NK-92 treated with Interleukin-12 subunit alpha and Interleukin-12 subunit beta, amount 100 ng/mL, for 24 hours (cell line): Measurements from ENCODE around the gene RGS7.

Experiments used
- DNase-seq: peaks from one replicate; lab custom pipeline; 2025; lab: John Stamatoyannopoulos, UW

The RGS7 gene

DNA sequence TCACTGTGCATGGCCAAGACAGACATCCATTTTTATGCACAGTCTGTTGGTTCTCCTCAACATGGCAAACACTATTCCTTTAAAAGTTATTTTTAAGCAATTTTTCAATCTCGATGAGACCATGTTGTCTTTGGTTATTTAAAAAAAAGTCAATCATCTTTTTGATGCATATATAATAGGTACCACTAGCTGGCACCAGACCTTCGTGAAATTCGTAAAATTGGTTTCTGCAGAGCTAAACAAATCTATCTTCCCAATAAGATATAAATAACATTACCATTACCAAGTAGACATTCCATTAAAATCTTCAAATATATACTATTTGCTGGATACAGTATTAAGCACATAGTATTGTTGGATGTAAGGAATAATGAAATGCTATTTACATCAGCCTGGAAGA is 525.1 kb downstream of the RGS7 start:
- DNase-seq = no peak

DNA sequence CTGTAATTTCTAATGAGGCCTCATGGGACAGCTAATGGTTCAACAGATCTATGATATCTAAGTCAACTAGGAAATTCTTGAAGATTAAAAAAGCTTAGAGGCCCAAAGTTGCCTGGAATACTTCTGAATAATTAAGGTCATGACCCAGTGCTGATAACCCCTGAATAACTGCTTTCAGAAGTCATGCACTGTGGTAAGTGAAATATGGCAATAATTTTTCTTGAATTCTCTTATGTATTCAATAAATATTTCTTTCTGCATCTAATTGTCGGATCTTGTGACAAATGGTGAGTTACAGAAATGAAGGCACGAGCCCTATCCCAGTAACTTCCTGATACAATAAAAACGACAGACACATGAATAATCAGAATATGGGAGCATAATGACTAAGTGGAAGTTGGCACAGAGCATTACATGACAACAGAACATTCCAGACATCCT is 525.8 kb downstream of the RGS7 start:
- no peak for DNase-seq

DNA sequence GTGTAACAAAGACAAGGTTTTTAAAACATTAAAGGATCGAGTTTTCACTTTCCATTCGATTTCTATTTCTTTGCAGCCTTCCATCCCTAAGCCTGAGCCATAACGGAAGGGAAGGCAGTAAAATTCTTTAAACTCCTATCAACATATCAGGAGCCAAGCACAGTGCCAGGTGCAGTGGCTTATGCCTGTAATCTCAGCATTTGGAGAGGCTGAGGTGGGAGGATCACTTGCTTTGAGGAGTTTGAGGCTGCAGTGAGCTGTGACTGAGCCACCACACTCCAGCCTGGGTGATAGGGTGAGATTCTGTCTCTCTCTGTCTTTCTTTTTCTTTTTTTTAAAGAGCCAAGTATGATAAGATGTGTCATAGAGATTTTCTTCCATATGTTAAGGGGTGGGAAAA is 527.5 kb downstream of the RGS7 start:
- no peak for DNase-seq

DNA sequence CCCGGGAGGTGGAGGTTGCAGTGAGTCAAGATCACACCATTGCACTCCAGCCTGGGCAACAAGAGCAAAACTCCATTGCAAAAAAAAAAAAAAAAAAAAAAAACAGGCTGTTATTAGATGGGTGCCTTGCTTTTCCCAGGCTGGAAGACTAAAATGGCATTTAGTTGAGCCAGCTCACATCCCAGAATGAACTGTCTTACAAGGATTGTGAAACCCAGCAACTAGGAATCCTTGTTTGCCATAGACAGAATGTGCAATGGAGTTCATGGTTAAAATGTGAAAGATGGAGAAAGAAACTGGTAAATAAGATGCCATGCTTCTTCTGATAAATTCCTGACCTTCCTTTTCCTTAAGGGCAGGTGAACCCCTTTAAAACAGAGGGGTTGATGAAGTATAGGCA is 529.2 kb downstream of the RGS7 start:
- DNase-seq = no peak

DNA sequence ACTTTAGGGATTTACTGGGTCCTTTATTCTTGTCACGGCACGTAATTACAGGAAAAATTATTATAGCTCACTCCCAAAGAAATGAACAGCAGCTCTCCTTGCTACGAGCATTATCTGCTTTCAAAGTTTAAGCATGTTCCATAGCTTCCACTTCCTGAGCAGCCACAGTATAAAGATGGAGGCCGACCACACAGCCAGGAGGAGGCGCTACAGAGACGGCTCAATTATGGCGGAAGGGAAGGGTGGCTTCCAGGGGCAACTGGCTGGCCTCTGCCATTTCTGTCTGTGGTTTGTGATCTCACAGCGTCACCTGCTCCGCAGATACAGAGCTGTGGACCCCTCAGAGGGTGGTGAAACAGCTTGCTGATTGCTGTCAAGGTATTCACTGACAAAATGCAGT is 532.8 kb downstream of the RGS7 start:
- no peak for DNase-seq

DNA sequence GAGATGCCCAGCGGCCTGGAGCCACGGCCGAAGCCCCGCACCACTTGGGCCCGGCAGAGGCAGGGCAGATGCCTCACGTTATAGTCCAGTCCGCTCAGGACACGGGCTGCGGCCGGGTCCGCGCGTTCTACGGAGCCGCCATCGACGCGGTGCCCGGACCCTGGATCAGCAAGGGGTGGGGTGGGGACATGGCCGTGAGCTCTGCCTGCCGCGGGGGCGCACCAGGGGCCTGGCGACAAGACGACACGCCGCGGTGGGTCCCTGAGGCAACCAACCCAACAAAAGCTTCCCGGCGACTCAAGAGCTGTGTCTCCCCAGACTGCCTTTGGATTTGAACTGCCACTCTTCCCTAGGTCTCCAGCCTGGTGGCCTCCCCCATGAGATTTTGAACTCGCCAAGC is 533.6 kb downstream of the RGS7 start:
- no peak for DNase-seq

DNA sequence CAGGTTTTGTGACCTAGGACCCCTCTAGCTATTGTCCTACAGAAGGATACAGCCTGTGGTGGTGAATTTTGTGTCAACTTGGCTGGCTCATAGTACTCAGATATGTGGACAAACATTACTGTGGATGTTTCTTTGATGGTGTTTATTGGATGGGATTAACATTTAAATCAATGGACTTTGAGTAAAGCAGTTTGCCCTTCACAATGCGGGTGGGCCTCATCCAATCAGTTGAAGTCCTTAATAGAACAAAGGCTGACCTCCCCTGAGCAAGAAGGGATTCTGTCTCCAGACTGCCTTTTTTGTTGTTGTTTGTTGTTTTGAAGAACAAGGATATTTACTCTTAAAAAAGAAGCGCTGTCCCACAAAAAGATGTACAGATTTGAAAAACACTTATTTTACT is 535.1 kb downstream of the RGS7 start:
- DNase-seq = no peak

DNA sequence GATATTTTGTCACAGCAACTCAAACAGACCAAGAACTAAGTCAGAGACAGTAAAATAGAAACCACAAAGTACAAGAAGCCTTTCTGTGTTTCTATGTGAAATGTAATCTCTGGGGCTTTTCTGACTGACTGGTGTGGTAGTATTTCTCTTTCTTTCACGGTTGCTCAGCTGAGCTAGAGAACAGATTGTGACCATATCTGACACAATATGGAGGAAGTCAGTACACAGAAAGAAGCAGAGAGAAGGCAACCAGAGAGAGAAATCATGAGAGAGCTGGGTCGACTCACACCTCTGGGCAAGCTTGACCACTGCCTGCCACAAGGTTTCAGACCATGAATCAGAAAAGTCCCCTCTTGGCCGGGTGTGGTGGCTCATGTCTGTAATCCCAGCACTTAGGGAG is 536.2 kb downstream of the RGS7 start:
- DNase-seq = no peak

DNA sequence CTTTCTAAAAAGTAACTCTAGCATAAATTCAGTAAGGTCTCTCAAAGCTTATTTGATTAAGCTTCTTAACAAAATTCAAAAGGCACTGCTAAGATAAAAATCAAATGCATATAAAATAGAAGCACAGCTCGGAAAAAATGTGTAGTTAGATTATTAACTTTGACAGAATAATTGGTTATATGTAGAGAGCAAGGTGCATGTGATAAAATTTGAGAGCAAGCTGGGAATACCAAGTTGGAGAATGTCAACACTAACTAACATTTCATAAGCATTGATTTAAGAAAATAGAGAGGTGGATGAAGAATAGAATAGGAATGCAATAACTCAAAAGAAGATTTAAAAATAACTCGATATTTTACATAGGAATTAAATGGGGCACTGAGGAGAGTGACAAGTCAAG is 540.5 kb downstream of the RGS7 start:
- DNase-seq = no peak

DNA sequence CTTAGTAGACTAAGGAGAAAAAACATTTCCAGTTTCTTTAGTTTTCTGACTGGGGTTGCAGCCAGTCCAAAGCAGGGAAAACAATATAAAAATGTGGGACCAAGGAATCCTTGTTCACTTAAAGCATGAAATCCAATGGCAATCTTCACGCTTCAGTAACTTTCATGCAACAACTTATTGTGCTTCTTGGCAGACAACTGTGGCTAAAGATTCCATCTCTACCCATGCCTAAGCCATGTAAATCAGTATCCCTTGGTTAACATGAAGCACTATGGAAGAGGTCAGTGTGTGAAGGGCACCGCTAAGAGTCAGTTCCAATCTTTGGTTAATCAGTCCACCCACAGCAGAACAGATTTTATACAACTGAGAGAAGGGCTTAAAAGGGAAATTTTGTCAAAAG is 543.3 kb downstream of the RGS7 start:
- no peak for DNase-seq

DNA sequence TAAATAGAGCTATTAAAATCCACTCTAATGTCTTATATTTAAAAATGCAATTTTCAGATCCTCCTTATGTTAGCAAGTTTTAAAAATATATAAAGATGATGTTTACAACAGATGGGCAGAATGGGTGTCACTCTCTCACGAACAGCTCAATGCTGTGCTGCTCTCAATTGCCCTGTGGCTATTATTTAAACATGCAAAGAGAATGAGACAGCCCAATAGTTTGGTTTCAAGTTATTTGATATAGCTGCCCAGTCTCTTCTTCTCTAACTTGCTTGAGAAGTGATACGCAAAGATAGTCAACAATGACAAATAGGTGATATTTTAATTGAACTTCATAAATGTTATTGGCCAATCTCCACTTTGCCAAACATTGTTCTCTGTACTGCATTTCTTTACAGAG is 545.7 kb downstream of the RGS7 start:
- DNase-seq = no peak

DNA sequence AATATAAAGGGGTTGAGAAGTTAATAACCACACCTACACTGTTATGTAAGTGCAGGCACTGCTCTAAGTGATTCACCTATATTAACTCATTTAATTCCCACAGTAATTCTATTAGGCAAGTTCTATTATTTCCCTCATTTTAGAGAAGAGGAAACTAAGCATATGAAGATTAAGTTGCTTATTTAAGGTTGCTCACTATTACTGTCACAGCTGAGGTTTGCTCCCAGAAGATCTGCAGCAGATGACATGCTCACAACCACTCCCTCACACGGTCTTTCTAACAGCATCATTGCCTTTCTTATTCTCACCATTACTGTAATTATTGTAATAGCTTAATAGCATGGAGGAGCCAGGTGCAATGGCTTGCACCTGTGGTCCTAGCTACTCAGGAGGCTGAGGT is 548.6 kb downstream of the RGS7 start:
- DNase-seq = no peak

DNA sequence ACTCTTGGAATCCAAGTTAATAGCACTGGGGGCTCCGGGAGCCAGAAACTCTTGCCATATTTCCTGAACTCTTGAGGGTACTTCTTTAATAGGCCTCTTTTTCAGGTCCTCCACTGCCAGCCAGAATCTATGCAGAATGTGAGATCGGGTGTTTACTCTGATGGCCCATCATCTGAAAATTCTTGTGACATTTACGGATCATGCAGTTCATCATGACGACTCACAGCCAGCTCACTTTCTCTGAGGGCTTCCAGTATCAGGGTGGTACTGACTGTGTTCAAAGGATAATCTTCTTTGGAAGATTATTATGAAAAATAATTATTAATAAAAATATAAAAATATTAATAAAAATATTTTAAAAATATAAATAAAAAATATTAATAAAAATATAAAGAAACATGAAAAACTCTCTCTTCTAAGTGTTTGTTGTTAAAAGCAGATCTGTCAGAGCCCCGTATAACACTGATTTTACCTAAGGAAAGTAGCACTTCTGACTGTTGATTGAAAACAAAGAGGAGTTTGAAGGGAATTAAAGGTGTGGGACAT is 550.7 kb downstream of the RGS7 start:
- no peak for DNase-seq

DNA sequence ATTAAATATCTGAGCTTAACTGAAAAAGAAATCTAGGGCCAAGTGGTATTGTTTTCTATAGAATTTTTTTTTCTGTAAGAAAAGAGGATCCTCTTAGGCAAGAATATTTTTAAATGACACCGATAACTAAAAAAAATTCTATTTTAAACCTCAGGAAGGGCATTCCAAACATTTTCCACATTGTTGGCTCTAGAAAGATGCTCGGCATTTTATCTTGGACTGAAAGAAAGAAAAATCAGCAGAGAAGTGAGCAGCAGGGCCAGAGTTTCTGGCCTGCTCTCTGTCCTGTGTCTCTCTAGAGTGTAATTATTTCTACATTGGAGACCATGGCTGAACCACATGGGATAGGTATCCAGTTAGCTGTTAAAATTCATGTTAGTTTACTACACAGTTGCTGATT is 552.5 kb downstream of the RGS7 start:
- DNase-seq = no peak

DNA sequence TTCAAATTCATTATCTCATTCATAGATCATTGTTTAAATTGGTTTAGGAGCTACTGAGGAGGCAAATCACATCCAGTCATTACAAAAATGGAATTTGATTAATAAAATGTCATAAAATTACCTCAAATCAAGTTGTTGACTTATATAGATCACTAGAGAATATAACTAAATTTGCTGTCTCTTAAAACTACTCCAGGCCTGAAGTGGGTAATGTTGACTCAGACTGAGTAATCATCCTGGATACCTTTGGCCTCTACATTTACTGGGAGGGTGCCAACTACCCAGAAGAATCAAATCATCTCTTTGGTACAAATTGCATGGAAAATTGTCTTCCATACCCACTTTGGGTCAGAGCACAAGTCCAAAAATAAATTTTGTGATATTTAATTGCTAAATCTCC is 553.9 kb downstream of the RGS7 start:
- no peak for DNase-seq

DNA sequence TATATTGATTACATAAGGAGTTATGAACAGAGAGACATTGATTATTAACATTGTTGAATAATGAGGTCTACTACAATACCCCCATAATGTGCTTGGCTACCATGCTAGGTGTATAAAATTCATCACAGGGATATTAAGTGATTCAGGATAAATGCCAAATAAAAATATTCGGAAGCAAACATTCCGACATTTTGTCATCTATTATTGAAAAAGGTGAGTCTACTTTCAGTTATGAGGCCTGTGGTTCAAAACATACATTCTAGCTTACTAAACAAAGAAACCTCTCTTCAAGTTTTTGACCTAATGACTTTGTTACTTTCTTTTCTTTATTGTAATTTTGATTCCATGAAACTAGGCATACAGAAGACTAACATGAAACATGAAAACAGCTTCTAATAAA is 554.7 kb downstream of the RGS7 start:
- no peak for DNase-seq

DNA sequence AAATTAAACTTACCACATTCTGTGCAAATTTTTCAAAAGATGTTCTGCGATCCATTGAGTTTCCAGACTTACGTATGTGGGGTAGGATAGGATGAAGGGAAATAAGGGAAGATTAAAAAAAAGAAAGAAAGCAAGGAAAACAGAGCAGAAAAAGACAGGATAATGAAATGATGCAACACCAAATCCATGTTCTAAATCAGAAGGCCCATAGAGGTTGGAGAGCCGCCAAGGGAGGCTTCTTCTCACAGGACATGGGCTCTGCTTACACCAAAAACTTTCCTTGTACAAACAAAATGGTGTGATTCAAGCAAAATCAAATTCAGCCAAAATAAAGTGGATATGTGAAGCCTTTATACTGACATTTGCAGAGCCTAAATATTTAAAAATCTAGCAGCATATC is 555.6 kb downstream of the RGS7 start:
- DNase-seq = no peak

DNA sequence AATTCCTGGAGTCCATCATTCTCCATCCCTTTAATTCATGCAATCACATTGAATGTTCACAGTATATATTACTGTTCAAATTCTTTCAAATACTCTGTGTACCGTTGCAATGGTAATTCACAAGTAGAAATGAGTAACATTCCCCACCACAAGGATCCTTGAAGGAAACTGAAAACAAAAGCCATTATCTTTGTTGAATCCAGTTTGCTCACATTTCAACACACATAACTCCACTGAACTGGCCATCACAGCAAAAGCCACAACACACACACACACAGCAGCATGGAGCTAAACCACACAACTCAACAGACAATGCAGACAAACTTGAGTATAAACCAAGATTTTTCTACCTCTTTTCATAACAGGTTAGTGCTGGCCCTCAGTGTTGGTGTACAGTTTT is 556.7 kb downstream of the RGS7 start:
- DNase-seq = no peak

DNA sequence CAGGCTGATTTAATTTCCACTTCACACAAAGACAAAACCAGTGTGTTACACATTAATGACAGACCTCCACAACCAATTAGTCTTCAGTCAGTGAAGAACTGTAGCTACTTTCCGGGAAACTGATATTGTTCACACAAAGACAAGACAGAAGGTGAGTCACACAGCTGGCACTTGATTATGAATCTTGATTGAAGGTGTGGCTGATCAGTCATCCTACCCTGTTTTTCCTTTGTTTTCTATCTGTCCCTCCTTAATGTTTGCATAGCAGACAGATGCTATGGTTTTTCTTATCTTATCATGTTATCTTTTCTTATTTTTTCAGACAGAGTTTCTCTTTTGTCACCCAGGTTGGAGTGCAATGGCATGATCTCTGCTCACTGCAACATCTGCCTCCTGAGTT is 560.0 kb downstream of the RGS7 start:
- DNase-seq = no peak

DNA sequence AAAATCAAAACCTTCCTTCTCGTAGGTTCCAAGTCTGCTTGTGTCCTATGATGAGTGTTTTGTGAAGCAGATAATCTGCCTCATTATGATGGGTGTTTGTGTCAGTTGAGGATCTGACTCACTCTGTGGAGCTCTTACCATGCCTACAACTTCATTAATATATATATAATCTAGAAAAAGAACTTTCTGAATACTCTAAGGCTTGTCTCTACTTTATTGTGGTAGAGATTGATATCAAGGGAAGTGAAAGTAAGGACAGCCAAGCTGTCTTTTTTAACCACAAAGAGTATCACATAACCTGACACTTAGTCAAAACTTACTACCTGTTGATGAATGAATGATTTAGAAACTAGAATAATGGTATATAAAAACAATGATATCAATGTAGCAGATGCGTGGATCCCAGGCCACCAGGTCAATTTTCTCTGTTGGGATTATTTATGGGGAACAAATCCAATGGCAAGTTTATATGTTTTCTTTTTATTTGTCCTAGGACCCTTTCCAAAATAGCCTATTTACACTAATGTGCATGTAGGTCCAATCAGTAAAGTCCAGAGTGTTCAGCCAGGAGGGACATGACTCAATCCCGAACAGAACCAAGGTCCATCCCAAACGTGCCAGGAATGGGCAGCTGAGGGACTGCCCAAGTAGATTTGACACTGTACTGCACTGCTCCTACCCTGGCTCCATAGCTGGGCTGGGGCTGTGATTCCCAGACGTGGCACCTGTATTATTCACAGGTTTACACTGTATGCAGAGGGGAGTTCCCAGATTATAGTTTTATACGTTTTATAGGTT is 562.8 kb downstream of the RGS7 start:
- DNase-seq = no peak

DNA sequence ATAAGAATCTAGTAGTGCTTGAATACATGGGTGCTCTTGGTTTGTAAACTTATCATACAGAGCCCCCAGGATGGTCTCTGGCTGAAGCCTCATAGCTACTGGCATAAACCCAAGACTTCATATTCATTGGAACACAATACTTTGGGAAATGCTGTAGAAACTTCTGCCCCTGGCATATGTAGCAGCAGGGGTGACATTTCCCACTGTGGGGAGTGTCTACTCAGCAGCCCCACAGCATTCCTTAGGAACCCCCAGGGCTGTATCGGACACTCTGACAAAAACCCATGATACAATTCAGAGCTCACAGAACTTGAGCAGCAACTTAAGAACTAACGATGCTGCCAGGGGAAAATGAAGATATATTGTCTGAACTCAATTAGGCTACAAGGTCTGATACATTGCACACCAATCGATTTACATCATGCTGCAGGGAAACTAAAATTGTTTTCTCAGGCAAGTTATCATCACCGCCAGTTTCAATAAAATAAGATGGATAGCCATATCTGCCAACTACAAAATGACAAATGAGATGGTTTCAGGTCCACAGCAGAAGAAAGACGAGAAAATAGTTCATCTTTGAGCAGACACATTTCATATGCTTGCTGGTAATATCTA is 564.0 kb downstream of the RGS7 start:
- no peak for DNase-seq

DNA sequence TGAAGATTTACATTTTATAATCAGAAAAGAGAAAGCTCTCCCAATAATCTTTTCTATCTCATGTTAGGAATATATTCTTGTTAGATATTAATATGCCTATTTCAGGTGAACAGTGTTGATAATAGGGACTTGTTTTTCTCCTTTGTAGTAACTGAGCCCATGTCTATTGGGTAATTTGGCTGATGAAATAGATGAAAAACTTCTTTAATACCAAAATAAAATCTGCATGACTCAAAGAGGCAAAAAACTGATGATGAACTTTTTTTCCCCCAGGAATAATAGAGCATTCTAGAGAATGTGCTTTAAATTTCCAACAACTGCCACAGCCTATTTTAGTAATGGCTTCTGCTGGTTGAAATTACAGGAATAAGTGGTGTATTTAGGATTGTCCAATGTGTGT is 566.1 kb downstream of the RGS7 start:
- DNase-seq = no peak

DNA sequence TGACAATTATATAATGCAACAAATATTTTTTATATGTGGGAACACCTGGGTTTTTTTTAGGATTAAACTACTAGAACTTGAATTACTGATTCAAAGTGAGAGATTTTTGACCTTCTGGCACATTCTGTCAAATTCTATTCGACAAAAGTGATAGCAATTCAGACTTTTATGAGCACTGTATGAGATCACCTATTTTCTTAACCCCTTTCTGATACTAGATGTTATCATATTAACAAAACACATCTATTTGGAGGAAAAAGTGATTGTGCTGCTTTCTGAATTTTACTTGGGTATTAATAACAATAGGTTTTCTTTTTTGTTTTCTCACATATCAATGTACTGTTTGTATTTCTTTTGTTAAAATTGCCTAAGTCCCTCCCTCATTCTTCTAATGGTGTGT is 570.1 kb downstream of the RGS7 start:
- DNase-seq = no peak

DNA sequence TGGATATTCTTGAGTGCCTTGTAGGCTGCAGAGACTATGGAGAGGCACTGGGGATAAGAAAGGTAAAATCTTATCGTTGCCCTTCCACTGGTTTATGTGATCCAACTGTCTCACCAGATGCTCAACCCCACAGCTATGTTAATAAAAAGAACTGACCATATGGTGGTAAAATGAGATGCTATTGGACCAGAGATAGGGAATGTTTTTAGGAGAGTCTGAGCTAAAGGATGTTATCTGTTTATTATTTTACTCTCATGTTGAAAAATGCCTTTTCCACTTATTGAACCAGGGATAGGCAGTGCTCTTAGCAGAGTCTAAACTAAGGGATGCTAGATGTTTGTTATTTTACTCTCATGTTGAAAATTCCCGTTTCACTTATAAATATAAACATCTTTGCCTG is 572.2 kb downstream of the RGS7 start:
- DNase-seq = no peak
